Activated T-cell treated with anti-CD3 and anti-CD28 coated beads, Interleukin-2, amount 50 U/mL, for 4 hours (primary cell): Measurements from ENCODE around the gene METTL4. TPM values are rescaled to one million over a fixed set of nuclear protein-coding genes. Genes with fewer than 3 reads are reported as not detected.

Source experiments
- ATAC-seq, 2 donors: fragments of 200-7000 bp; cut with Tn5 transposase; one replicate each; pipeline ENCODE4 v1.10.0; 2021
- DNase-seq: peaks from one replicate; pipeline ENCODE4 v3.0.0-alpha.2; 2020
- H3K27me3 Mint-ChIP-seq: one replicate; pipeline ENCODE4 v1.8.0; 2021; ENCODE audit warnings: low read depth, mixed read lengths
- H3K36me3 Mint-ChIP-seq: one replicate; pipeline ENCODE4 v1.8.0; 2022; ENCODE audit warnings: mixed read lengths; ENCODE audit not compliant: insufficient read depth
- H3K4me1 Mint-ChIP-seq: one replicate; pipeline ENCODE4 v1.8.0; 2021; ENCODE audit warnings: low read depth, mixed read lengths
- H3K4me3 Mint-ChIP-seq: one replicate; pipeline ENCODE4 v1.8.0; 2021; ENCODE audit warnings: mild to moderate bottlenecking, moderate library complexity, mixed read lengths
- H3K9me3 Mint-ChIP-seq: one replicate; pipeline ENCODE4 v1.8.0; 2021; ENCODE audit warnings: mixed read lengths
- total RNA-seq, 3 donors: library from RNA; stranded (reverse); gene quantifications; one replicate each; pipeline ENCODE4 v1.2.1, GENCODE V29; 2021

METTL4 gene
- total RNA-seq, 3 donors from 2014 or later, result 14.0 to 17.5 (median 15.4) TPM

DNA sequence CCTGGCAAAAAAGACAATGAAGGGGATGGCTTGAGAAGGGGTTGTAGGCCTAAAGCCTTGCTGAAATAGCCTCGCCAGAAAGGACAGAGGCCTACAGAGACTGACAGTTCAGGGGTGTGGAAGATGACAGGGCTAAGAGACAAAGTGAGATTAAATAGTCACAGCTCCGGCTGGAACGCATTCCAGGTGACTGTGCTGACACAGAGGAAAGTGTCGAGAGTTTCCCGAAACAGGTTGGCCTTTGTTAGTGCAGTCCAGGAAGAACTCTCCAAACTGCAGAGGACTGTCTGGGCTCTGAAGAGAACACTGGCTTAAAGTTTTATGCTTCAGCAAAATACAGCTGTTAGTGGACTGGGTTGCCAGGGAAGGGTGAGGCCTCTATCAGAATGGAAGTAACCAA, 52.8 kb downstream of the METTL4 start:
- H3K36me3 Mint-ChIP-seq, result no peaks in the 10 kb centered on the region

DNA sequence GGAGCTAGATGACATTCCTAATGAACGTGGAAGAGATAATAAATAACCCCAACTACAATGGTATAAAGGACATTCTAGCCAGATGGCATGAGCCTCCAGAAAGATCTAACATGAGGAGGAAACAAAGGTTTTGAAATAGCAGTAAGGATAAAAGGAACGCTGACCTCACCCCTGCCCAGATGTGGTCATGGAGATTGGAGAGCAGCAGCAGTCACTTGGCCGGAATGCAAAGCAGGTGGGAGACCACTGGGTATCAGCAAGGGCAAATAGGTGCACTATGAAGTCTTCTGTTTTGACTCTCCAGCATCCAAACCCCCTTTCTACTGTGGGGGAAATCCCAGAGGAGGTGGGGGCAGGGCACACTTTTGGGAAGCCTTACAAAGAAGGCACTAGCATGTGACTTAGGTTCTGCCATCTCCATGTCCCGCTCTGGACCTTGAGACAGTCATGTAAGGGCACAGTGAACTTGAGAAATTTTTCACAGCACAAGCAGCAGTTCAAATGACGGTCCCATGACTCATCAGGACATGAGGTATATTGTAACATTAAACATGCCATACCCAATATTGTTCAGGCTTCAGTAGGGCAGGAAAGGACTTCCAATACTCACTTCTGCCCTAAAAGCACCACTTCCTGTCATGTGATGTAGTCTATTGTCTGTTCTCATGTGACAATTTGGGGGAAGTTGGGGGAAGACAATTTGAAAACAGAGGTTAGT, 55.2 kb downstream of the METTL4 start:
- H3K9me3 Mint-ChIP-seq, result no peaks in the 10 kb centered on the region

More for the DNA sequence above, 52.8 kb downstream of the METTL4 start:
- Mint-ChIP-seq H3K4me3 (no peak overlapping the region), H3K27me3 (no peaks in the 10 kb centered on the region), H3K4me1 (peaks cover 19% of the 10 kb centered on the region), H3K9me3 (no peaks in the 10 kb centered on the region)
- ATAC-seq (no peak), DNase-seq (no peak)

GRCh38 chr18:2515171-2515787, 56.0 kb downstream of the METTL4 start:
- Mint-ChIP-seq H3K9me3 (no peaks in the 10 kb centered on the region), H3K4me1 (peaks cover 16% of the 10 kb centered on the region), H3K4me3 (no peak overlapping the region), H3K36me3 (peaks cover 3% of the 10 kb centered on the region), H3K27me3 (no peaks in the 10 kb centered on the region)
- DNase-seq (no peak), ATAC-seq (no peak)

More for the DNA sequence above, 55.2 kb downstream of the METTL4 start:
- peak; percentile 72 for ATAC-seq
- H3K36me3 Mint-ChIP-seq, result peaks cover 3% of the 10 kb centered on the region
- H3K4me1 Mint-ChIP-seq, result peaks cover 16% of the 10 kb centered on the region
- DNase-seq, result no peak
- H3K27me3 Mint-ChIP-seq, result no peaks in the 10 kb centered on the region
- no peak overlapping the region for H3K4me3 Mint-ChIP-seq

DNA sequence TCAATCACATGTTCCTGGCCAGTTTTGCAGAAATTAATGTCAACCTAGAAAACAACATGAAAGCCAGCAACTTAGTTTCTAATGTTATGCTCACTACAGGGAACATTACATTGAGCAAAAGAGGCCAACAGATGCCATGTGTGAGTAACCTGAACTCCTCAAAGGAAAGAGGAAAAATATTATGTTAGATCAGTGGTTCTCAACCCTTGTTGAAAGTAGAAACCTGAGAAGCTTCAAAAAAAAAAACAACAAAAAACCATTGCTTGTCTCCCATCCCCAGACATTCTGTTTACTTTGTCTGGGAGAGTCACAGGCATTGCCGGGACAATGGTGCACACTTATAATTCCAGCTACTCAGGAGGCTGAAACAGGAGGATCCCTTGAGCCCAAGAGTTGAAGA, 57.7 kb downstream of the METTL4 start:
- peaks cover 3% of the 10 kb centered on the region for H3K36me3 Mint-ChIP-seq

GRCh38 chr18:2512059-2512458, 59.2 kb downstream of the METTL4 start:
- no peaks in the 10 kb centered on the region for H3K9me3 Mint-ChIP-seq
- H3K36me3 Mint-ChIP-seq, result peaks cover 3% of the 10 kb centered on the region
- H3K4me3 Mint-ChIP-seq, result no peak overlapping the region
- ATAC-seq, result no peak
- H3K27me3 Mint-ChIP-seq, result no peaks in the 10 kb centered on the region
- no peak for DNase-seq
- peaks cover 16% of the 10 kb centered on the region for H3K4me1 Mint-ChIP-seq

More for the DNA sequence above, 57.7 kb downstream of the METTL4 start:
- Mint-ChIP-seq H3K4me3 (no peak overlapping the region), H3K27me3 (no peaks in the 10 kb centered on the region), H3K4me1 (peaks cover 16% of the 10 kb centered on the region), H3K9me3 (no peaks in the 10 kb centered on the region)
- no peak for ATAC-seq
- no peak for DNase-seq

GRCh38 chr18:2511451-2511850, 59.9 kb downstream of the METTL4 start:
- no peak overlapping the region for H3K4me3 Mint-ChIP-seq
- no peaks in the 10 kb centered on the region for H3K9me3 Mint-ChIP-seq
- peaks cover 3% of the 10 kb centered on the region for H3K36me3 Mint-ChIP-seq
- DNase-seq, result no peak
- no peak for ATAC-seq
- peaks cover 14% of the 10 kb centered on the region for H3K4me1 Mint-ChIP-seq
- H3K27me3 Mint-ChIP-seq, result no peaks in the 10 kb centered on the region

- Mint-ChIP-seq H3K4me3 (no peak overlapping the region), H3K4me1 (peaks cover 4% of the 10 kb centered on the region), H3K27me3 (no peaks in the 10 kb centered on the region), H3K36me3 (peaks cover 3% of the 10 kb centered on the region), H3K9me3 (no peaks in the 10 kb centered on the region)
- no peak for ATAC-seq
- no peak for DNase-seq
Measured at GRCh38 chr18:2510416-2510815, 60.9 kb downstream of the METTL4 start.

DNA sequence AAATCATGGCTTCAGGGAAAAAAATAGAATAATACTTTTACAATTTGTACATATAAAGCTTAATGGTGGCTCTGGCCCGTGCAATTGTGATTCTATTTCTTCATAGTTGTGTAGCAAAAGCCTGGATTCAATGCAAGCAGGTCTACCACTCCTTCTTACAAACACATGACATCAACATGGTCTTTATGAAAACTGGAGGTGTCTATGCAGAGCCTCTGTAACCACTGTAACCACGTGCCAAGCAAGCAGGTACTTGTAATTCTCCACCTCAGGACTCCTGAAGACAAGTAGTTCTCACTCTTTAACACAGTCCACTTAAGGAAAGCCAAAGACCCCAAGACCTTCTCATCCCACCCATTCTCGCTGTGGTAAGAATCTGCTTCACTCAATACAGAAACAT, 62.6 kb downstream of the METTL4 start:
- Mint-ChIP-seq H3K27me3 (peaks cover 2% of the 10 kb centered on the region), H3K4me3 (no peak overlapping the region), H3K4me1 (no peaks in the 10 kb centered on the region), H3K9me3 (no peaks in the 10 kb centered on the region), H3K36me3 (peaks cover 3% of the 10 kb centered on the region)
- DNase-seq (no peak), ATAC-seq (no peak)

DNA sequence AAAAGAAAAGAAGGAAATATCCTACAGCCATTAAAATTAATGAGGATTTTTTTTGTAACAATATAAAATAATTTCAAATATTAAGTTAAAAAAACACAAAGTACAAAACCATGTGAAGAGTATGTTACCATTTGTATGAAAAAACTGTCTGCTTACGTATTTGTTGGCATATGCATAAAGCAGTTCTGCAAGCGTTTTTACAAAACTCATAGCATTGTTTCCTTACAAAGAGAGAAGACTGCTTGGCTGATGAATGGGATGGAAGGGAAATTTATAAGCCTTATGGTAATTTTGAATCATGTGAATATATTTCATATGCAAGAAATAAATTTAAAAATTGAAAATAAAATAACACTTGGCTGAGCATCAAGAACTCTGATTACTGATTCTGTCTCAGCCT, 63.1 kb downstream of the METTL4 start:
- H3K36me3 Mint-ChIP-seq, result peaks cover 3% of the 10 kb centered on the region
- no peaks in the 10 kb centered on the region for H3K9me3 Mint-ChIP-seq
- H3K4me1 Mint-ChIP-seq, result no peaks in the 10 kb centered on the region
- ATAC-seq, result no peak
- H3K27me3 Mint-ChIP-seq, result peaks cover 2% of the 10 kb centered on the region
- DNase-seq, result no peak
- no peak overlapping the region for H3K4me3 Mint-ChIP-seq

DNA sequence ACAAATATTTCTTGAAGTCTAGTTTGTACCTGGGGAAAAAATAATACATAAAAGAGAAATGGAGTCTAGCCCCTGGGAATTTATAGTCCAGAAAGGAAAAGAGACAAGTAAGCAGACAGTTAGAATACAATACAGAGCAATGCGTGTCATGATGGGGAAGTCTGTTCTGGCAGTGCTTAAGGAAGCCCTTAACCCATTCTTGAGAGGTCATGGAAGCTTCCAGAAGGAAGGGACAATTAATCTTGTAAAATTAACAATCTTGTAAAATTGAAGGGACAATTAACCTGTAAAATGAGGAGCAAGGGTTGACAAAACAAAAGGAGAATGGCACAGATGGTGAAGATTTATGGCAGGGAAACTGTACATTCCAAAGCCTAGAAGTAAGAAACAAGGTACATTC, 66.7 kb downstream of the METTL4 start:
- no peak overlapping the region for H3K4me3 Mint-ChIP-seq
- DNase-seq (no peak), ATAC-seq (no peak)
- H3K4me1 Mint-ChIP-seq, result no peaks in the 10 kb centered on the region
- H3K27me3 Mint-ChIP-seq, result peaks cover 2% of the 10 kb centered on the region
- H3K36me3 Mint-ChIP-seq, result peaks cover 1% of the 10 kb centered on the region
- no peaks in the 10 kb centered on the region for H3K9me3 Mint-ChIP-seq

- peaks cover 1% of the 10 kb centered on the region for H3K36me3 Mint-ChIP-seq
- H3K9me3 Mint-ChIP-seq, result no peaks in the 10 kb centered on the region
- DNase-seq (no peak), ATAC-seq (no peak)
- H3K27me3 Mint-ChIP-seq, result peaks cover 5% of the 10 kb centered on the region
- H3K4me3 Mint-ChIP-seq, result no peak overlapping the region
- H3K4me1 Mint-ChIP-seq, result no peaks in the 10 kb centered on the region
Measured at GRCh38 chr18:2502880-2503279, 68.4 kb downstream of the METTL4 start.

DNA sequence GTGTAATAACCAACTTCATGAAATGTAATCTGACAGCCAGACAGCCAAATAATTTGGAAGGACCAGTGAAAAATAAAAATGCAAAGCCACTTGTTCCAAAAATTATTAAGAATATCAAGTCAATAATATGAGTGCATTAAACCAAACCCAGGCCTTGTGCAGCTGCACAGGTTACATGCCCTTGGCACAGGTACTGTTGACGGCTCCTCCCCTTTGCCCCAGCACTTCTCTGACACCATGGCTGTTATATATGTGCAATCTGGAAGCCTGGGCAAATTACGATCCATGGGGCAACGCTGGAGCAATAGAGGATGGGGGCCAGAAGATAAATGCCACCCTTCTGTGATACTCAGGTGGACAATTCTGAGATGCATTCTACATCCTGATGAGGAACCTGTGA, 68.9 kb downstream of the METTL4 start:
- Mint-ChIP-seq H3K9me3 (no peaks in the 10 kb centered on the region), H3K4me3 (no peak overlapping the region), H3K27me3 (peaks cover 5% of the 10 kb centered on the region), H3K4me1 (no peaks in the 10 kb centered on the region), H3K36me3 (peaks cover 1% of the 10 kb centered on the region)
- DNase-seq (no peak), ATAC-seq (no peak)

GRCh38 chr18:2497797-2498196, 73.5 kb downstream of the METTL4 start:
- peaks cover 6% of the 10 kb centered on the region for H3K27me3 Mint-ChIP-seq
- H3K4me1 Mint-ChIP-seq, result no peaks in the 10 kb centered on the region
- DNase-seq, result no peak
- H3K9me3 Mint-ChIP-seq, result no peaks in the 10 kb centered on the region
- H3K36me3 Mint-ChIP-seq, result no peaks in the 10 kb centered on the region
- no peak for ATAC-seq
- H3K4me3 Mint-ChIP-seq, result no peak overlapping the region

DNA sequence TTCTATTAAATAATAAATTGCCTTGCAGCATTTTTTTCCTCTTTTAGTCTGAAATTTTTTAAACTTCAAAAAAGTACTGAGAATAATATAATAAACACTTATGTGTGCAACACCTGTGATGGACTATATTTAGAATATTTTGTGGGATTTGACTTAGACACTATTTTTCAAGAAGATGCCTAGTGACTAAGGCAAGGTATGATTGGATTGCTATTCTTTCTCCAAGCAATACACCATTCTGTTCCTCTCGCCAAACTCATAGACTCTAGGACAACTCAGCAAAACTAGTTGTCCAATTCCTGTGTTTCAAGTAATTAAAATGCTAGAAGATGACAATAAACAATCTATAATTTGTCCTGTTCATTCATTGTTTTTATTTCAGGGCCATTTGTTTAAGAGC, 75.9 kb downstream of the METTL4 start:
- H3K4me3 Mint-ChIP-seq, result no peak overlapping the region
- H3K9me3 Mint-ChIP-seq, result no peaks in the 10 kb centered on the region
- H3K36me3 Mint-ChIP-seq, result no peaks in the 10 kb centered on the region
- no peaks in the 10 kb centered on the region for H3K4me1 Mint-ChIP-seq
- ATAC-seq (no peak), DNase-seq (no peak)
- H3K27me3 Mint-ChIP-seq, result peaks cover 6% of the 10 kb centered on the region

- Mint-ChIP-seq H3K27me3 (peaks cover 9% of the 10 kb centered on the region), H3K9me3 (no peaks in the 10 kb centered on the region), H3K4me1 (no peaks in the 10 kb centered on the region), H3K4me3 (no peak overlapping the region), H3K36me3 (no peaks in the 10 kb centered on the region)
- no peak for ATAC-seq
- no peak for DNase-seq
Measured at GRCh38 chr18:2494921-2495320, 76.4 kb downstream of the METTL4 start.
